Activated naive CD8-positive, alpha-beta T cell treated with anti-CD3 and anti-CD28 coated beads, Interleukin-2, amount 50 U/mL, for 24 hours (primary cell): ENCODE data around the gene CARD18.

Experiments used
- ATAC-seq: fragments of 150-1000 bp; cut with Tn5 transposase; one replicate; pipeline ENCODE4 v1.10.0; 2021
- DNase-seq: peaks from one replicate; pipeline ENCODE4 v3.0.0; 2021
- H3K27ac Mint-ChIP-seq: one replicate; pipeline ENCODE4 v1.8.0; 2021; ENCODE audit warnings: mild to moderate bottlenecking, mixed read lengths
- H3K27me3 Mint-ChIP-seq: one replicate; pipeline ENCODE4 v1.8.0; 2021; ENCODE audit warnings: mixed read lengths
- H3K36me3 Mint-ChIP-seq: one replicate; pipeline ENCODE4 v1.8.0; 2021; ENCODE audit warnings: low read depth, mixed read lengths
- H3K4me1 Mint-ChIP-seq: one replicate; pipeline ENCODE4 v1.8.0; 2021; ENCODE audit warnings: mixed read lengths
- H3K4me3 Mint-ChIP-seq: one replicate; pipeline ENCODE4 v1.8.0; 2021; ENCODE audit warnings: mild to moderate bottlenecking, moderate library complexity, mixed read lengths
- H3K9me3 Mint-ChIP-seq: one replicate; pipeline ENCODE4 v1.8.0; 2021; ENCODE audit warnings: mixed read lengths

Gene CARD18, protein sequence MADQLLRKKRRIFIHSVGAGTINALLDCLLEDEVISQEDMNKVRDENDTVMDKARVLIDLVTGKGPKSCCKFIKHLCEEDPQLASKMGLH

DNA sequence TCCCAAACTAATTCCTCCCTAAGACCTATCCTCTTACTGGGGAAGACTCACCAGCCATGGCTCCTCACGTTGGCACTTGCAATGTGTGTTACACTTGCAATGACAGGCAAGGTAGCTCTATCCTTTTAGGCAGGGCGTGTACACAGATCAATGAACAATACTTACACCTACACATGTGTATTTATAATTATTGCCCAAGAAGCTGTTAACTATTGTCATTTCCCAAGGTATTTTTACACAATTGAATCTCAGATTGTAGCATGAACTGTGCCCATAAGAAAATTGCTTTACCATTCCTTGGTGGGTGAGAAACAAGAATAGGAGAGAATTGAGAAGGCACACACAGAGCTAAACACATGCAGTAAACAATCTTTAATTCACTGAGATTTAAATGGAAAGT, at the start of gene CARD18:
Gene CARD18 (minus strand): TSS at position 101 of the 400 bp plus-strand sequence. CDS start 43 bp downstream, at position 58.
- no peak within 1 kb of the TSS for H3K27ac Mint-ChIP-seq
- DNase-seq = no peak
- ATAC-seq = no peak
- peaks cover 5% of the 10 kb centered on the region for H3K9me3 Mint-ChIP-seq
- H3K36me3 Mint-ChIP-seq = no peaks in the 10 kb centered on the region
- H3K4me1 Mint-ChIP-seq = no peaks in the 10 kb centered on the region
- no peaks in the 10 kb centered on the region for H3K27me3 Mint-ChIP-seq
- no peak within 1 kb of the TSS for H3K4me3 Mint-ChIP-seq

- Mint-ChIP-seq H3K27ac (no peak overlapping the region), H3K4me3 (no peak overlapping the region), H3K9me3 (no peaks in the 10 kb centered on the region), H3K36me3 (no peaks in the 10 kb centered on the region), H3K4me1 (no peaks in the 10 kb centered on the region), H3K27me3 (peaks cover 6% of the 10 kb centered on the region)
- ATAC-seq = no peak
- no peak for DNase-seq
These were observed 44.4 kb upstream of the CARD18 start for GRCh38 chr11:105183987-105184386.

- H3K4me1 Mint-ChIP-seq = no peaks in the 10 kb centered on the region
- DNase-seq (no peak), ATAC-seq (no peak)
- no peak overlapping the region for H3K4me3 Mint-ChIP-seq
- H3K27ac Mint-ChIP-seq = no peak overlapping the region
- H3K9me3 Mint-ChIP-seq = no peaks in the 10 kb centered on the region
- H3K27me3 Mint-ChIP-seq = peaks cover 9% of the 10 kb centered on the region
- no peaks in the 10 kb centered on the region for H3K36me3 Mint-ChIP-seq
These were observed 43.9 kb upstream of the CARD18 start for GRCh38 chr11:105183426-105183825.

GRCh38 chr11:105181521-105181920, 42.0 kb upstream of the CARD18 start:
- no peak overlapping the region for H3K27ac Mint-ChIP-seq
- no peaks in the 10 kb centered on the region for H3K4me1 Mint-ChIP-seq
- no peak overlapping the region for H3K4me3 Mint-ChIP-seq
- no peaks in the 10 kb centered on the region for H3K36me3 Mint-ChIP-seq
- ATAC-seq (no peak), DNase-seq (no peak)
- H3K9me3 Mint-ChIP-seq = no peaks in the 10 kb centered on the region
- H3K27me3 Mint-ChIP-seq = peaks cover 10% of the 10 kb centered on the region

GRCh38 chr11:105181100-105181499, 41.5 kb upstream of the CARD18 start:
- Mint-ChIP-seq H3K27ac (no peak overlapping the region), H3K36me3 (no peaks in the 10 kb centered on the region), H3K9me3 (no peaks in the 10 kb centered on the region), H3K4me1 (no peaks in the 10 kb centered on the region), H3K27me3 (peaks cover 10% of the 10 kb centered on the region), H3K4me3 (no peak overlapping the region)
- no peak for ATAC-seq
- DNase-seq = no peak

- Mint-ChIP-seq H3K36me3 (no peaks in the 10 kb centered on the region), H3K27ac (no peak overlapping the region), H3K27me3 (peaks cover 12% of the 10 kb centered on the region), H3K4me3 (no peak overlapping the region), H3K4me1 (no peaks in the 10 kb centered on the region), H3K9me3 (no peaks in the 10 kb centered on the region)
- DNase-seq = no peak
- ATAC-seq = no peak
These were observed 40.1 kb upstream of the CARD18 start for GRCh38 chr11:105179542-105180278.

- Mint-ChIP-seq H3K36me3 (no peaks in the 10 kb centered on the region), H3K27ac (no peak overlapping the region), H3K9me3 (no peaks in the 10 kb centered on the region), H3K4me3 (no peak overlapping the region), H3K27me3 (peaks cover 14% of the 10 kb centered on the region), H3K4me1 (no peaks in the 10 kb centered on the region)
- ATAC-seq (no peak), DNase-seq (no peak)
These were observed 38.1 kb upstream of the CARD18 start for GRCh38 chr11:105177658-105178057.

DNA sequence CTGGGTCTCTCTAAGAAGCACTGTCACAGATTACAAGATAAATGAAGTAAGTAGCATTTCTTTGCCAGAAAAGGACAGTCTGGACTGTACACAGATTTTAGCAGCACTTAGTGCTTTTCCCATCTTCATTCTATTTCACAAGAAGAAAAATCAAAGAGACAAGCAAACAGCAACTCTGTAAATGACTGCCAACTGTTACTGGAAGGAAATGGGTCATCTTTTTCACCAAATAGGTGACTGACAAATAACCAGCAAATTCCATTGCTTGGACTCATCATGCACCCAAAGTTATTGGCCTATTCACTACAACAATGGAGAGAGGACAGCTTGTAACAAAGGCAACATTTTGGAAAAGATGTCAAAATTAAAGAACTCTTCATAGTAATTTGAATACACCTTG, 28.9 kb upstream of the CARD18 start:
- Mint-ChIP-seq H3K9me3 (peaks cover 13% of the 10 kb centered on the region), H3K4me3 (no peak overlapping the region), H3K27ac (no peak overlapping the region), H3K36me3 (no peaks in the 10 kb centered on the region), H3K27me3 (no peaks in the 10 kb centered on the region), H3K4me1 (no peaks in the 10 kb centered on the region)
- no peak for ATAC-seq
- no peak for DNase-seq

DNA sequence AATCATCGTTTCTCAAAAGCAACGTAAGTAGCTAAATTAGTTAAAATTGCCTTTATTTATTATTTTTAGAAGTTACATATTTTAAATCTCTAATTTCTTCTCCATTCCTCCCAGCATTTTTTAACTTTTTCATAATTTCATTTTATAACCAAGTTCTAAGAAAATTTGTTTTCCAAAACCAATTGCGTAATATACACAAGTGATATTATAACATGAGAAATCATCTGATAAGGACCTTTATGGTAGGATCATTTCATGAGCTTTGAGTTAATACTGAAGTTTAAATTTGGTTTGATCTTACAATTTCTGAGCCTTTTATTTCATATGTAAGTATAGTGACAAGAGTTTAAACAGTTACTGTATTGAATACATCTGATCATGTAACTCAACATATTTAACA, 27.7 kb upstream of the CARD18 start:
- H3K27me3 Mint-ChIP-seq = no peaks in the 10 kb centered on the region
- no peak overlapping the region for H3K27ac Mint-ChIP-seq
- peaks cover 9% of the 10 kb centered on the region for H3K9me3 Mint-ChIP-seq
- H3K4me3 Mint-ChIP-seq = no peak overlapping the region
- H3K36me3 Mint-ChIP-seq = no peaks in the 10 kb centered on the region
- no peaks in the 10 kb centered on the region for H3K4me1 Mint-ChIP-seq
- no peak for ATAC-seq
- no peak for DNase-seq

DNA sequence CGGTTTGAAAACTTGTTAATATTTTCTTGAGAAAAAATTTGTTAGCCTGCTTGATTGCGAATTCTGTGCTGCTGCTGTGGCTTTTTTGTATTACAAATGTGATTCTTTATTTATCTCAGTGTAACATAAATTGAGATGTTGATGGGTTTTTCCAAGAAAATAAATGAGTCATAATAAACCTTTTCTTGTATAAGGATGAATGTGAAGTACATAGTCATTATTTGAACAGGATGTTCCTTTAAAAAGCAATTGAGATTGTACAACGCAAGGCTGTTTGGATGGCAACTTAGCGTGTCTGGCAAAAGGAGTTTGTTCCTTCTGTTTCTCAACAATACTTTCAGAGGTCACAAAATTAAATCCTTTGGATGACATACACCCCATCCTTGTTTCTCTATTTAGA, 24.6 kb upstream of the CARD18 start:
- Mint-ChIP-seq H3K36me3 (no peaks in the 10 kb centered on the region), H3K9me3 (no peaks in the 10 kb centered on the region), H3K4me3 (no peak overlapping the region), H3K4me1 (no peaks in the 10 kb centered on the region), H3K27me3 (no peaks in the 10 kb centered on the region), H3K27ac (no peak overlapping the region)
- ATAC-seq (no peak), DNase-seq (no peak)

DNA sequence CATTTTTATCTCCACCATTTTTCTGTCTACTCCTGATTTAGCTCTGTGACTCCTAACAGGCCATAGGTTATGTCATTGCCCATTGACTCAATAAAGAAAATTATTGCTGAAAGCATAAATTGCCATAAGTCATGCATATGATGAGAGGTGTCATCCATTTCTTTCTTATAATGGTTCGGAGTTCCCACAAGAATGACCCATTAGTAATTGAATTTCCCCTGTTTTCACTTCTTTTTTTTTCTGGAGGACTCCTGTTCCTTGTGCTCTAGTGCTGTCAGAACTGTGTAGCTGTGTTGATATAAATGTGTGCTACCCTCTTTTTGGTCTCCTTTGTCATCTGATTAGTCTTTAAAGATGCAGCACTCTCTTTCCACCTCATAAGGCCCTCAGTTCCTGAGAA, 22.9 kb upstream of the CARD18 start:
- H3K9me3 Mint-ChIP-seq = no peaks in the 10 kb centered on the region
- ATAC-seq (no peak), DNase-seq (no peak)
- H3K27me3 Mint-ChIP-seq = no peaks in the 10 kb centered on the region
- no peaks in the 10 kb centered on the region for H3K4me1 Mint-ChIP-seq
- H3K36me3 Mint-ChIP-seq = no peaks in the 10 kb centered on the region
- no peak overlapping the region for H3K4me3 Mint-ChIP-seq
- H3K27ac Mint-ChIP-seq = no peak overlapping the region

DNA sequence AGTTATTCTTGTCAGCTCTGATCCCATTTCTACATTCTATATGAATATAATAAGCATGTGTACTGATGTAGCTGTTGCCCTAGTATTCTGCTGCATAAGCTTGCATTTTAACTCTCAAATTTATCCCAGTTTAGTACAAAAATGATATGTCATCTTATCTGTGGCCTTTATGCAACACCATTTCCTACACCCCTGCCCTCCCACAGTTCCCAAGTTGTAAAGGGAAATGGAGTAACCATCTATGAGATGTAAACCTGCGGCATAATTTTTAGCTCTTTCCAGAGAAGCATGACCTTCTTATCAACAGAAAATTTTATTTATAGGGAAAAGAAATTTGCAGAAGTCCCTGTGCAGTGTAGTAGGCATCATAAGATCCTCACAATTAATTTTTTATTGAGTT, 18.9 kb upstream of the CARD18 start:
- no peak for ATAC-seq
- no peak overlapping the region for H3K4me3 Mint-ChIP-seq
- H3K27ac Mint-ChIP-seq = no peak overlapping the region
- H3K4me1 Mint-ChIP-seq = no peaks in the 10 kb centered on the region
- no peaks in the 10 kb centered on the region for H3K36me3 Mint-ChIP-seq
- DNase-seq = no peak
- no peaks in the 10 kb centered on the region for H3K9me3 Mint-ChIP-seq
- no peaks in the 10 kb centered on the region for H3K27me3 Mint-ChIP-seq

DNA sequence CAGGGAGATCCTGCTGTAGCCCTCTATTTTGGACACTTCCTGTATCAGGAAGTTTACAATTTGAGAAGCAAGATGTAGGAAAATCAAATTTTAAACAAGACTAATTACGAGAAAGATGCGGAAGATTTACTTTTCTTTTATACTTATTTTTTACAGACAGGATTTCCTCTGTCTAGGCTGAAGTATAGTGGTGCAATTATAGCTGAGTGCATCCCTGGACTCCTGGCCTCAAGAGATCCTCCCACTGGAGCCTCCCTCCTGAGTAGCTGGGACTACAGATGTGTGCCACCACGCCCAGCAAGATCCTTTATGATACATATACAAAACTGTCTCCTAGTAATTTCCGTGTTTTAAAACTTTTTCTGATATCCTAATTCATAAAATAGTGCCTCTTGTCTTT, 17.2 kb upstream of the CARD18 start:
- ATAC-seq = no peak
- no peaks in the 10 kb centered on the region for H3K27me3 Mint-ChIP-seq
- no peaks in the 10 kb centered on the region for H3K9me3 Mint-ChIP-seq
- H3K36me3 Mint-ChIP-seq = no peaks in the 10 kb centered on the region
- no peaks in the 10 kb centered on the region for H3K4me1 Mint-ChIP-seq
- H3K27ac Mint-ChIP-seq = no peak overlapping the region
- DNase-seq = no peak
- no peak overlapping the region for H3K4me3 Mint-ChIP-seq

DNA sequence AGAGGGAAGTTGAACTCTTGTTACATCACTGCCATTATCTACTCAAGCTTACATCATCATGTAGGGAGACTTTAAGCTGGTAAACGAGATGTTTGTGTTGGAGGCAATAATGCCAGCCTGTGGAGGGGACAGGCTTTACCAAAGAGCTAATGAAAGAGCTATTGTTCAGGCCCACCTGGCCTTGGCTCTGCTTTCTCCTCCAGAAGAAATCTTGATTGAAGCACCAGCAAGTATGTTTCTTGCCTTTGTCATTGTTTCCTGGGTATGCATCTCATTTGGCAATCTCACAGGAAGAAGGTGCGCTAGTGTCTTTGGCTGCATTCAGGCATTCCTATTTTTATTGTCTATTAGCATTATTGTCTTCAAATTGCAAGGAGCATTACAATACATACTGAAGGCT, 16.7 kb upstream of the CARD18 start:
- no peak overlapping the region for H3K4me3 Mint-ChIP-seq
- H3K36me3 Mint-ChIP-seq = no peaks in the 10 kb centered on the region
- no peaks in the 10 kb centered on the region for H3K4me1 Mint-ChIP-seq
- no peaks in the 10 kb centered on the region for H3K9me3 Mint-ChIP-seq
- no peaks in the 10 kb centered on the region for H3K27me3 Mint-ChIP-seq
- DNase-seq (no peak), ATAC-seq (no peak)
- no peak overlapping the region for H3K27ac Mint-ChIP-seq

DNA sequence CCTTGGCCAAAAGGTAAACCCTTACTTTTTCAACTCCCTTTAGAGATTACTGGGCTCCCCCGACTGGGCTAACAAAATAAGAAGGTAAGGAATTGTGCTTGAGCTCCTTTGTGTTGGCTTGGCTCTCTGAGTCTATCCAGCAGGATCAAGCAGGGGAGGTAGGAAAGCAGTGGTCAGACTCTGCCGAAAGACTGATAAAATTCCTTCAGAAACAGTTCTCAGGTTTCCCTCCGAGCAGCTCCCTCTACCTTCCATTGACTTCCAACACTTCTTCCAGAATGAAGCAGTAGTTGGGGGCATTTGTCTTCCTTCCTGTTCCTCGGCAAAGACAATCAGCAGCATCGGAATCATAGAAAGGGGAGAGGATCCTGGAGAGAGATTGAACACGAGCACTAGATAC, 16.1 kb upstream of the CARD18 start:
- H3K27ac Mint-ChIP-seq = no peak overlapping the region
- no peak overlapping the region for H3K4me3 Mint-ChIP-seq
- H3K27me3 Mint-ChIP-seq = no peaks in the 10 kb centered on the region
- no peaks in the 10 kb centered on the region for H3K9me3 Mint-ChIP-seq
- no peaks in the 10 kb centered on the region for H3K36me3 Mint-ChIP-seq
- no peaks in the 10 kb centered on the region for H3K4me1 Mint-ChIP-seq
- ATAC-seq (no peak), DNase-seq (no peak)

- Mint-ChIP-seq H3K4me1 (no peaks in the 10 kb centered on the region), H3K4me3 (no peak overlapping the region), H3K27ac (no peak overlapping the region), H3K27me3 (no peaks in the 10 kb centered on the region), H3K36me3 (no peaks in the 10 kb centered on the region), H3K9me3 (no peaks in the 10 kb centered on the region)
- no peak for DNase-seq
- ATAC-seq = no peak
These were observed 13.8 kb upstream of the CARD18 start for GRCh38 chr11:105153392-105153791.
